Karpas-422 (cell line): ENCODE results near the gene GAK. TPM values are rescaled to one million over a fixed set of nuclear protein-coding genes. Genes with fewer than 3 reads are reported as not detected.

Experiments
- DNase-seq: peaks from one replicate; pipeline ENCODE4 v3.0.0-alpha.2; 2015
- H2AFZ ChIP-seq: fragments of 200-600 bp; sonication (generic); 2 replicates; pipeline ENCODE4 v1.6.1; 2014; ENCODE audit warnings: antibody characterized with exemption, low read length, mixed read lengths
- H3K27ac ChIP-seq: fragments of 200-600 bp; sonication (generic); 2 replicates; pipeline ENCODE4 v1.5.1; 2014; ENCODE audit warnings: mild to moderate bottlenecking, low read length, moderate library complexity
- H3K27me3 ChIP-seq: fragments of 200-600 bp; sonication (generic); 2 replicates; pipeline ENCODE4 v1.6.1; 2014; ENCODE audit warnings: low read length, mixed read lengths
- H3K36me3 ChIP-seq: fragments of 200-600 bp; sonication (generic); 2 replicates; pipeline ENCODE4 v1.6.1; 2014; ENCODE audit warnings: low read length, mixed read lengths; ENCODE audit not compliant: insufficient read depth
- H3K4me1 ChIP-seq: fragments of 200-600 bp; sonication (generic); 2 replicates; pipeline ENCODE4 v1.6.1; 2014; ENCODE audit warnings: mild to moderate bottlenecking, low read length, mixed read lengths
- H3K4me2 ChIP-seq: fragments of 200-600 bp; sonication (generic); 2 replicates; pipeline ENCODE4 v1.6.1; 2014; ENCODE audit warnings: low read length, low read depth, mild to moderate bottlenecking; ENCODE audit not compliant: poor library complexity, severe bottlenecking
- H3K4me3 ChIP-seq: fragments of 200-600 bp; sonication (generic); 2 replicates; pipeline ENCODE4 v1.5.1; 2014; ENCODE audit warnings: mild to moderate bottlenecking, antibody characterized with exemption, low read length, mixed read lengths
- H3K79me2 ChIP-seq: fragments of 200-600 bp; sonication (generic); 2 replicates; pipeline ENCODE4 v1.6.1; 2014; ENCODE audit warnings: mild to moderate bottlenecking, low read length, mixed read lengths
- H3K9ac ChIP-seq: fragments of 200-600 bp; sonication (generic); 2 replicates; pipeline ENCODE4 v1.6.0; 2014; ENCODE audit warnings: low read length
- H3K9me2 ChIP-seq: fragments of 200-600 bp; sonication (generic), shearing (Covaris generic); replicated peaks from 2 replicates; pipeline ENCODE4 v1.6.0; 2014; ENCODE audit warnings: mild to moderate bottlenecking, low read length, moderate library complexity; ENCODE audit not compliant: insufficient read depth
- H3K9me3 ChIP-seq: fragments of 300-700, 200-600 bp; sonication (generic); 2 replicates; pipeline ENCODE4 v1.6.1; 2014; ENCODE audit warnings: low read length, mixed read lengths
- H4K20me1 ChIP-seq: fragments of 200-600 bp; sonication (generic); 2 replicates; pipeline ENCODE4 v1.6.1; 2014; ENCODE audit warnings: mild to moderate bottlenecking, antibody characterized with exemption, low read length, low read depth; ENCODE audit not compliant: insufficient read depth
- total RNA-seq: library from RNA; depleted of rRNA; stranded (reverse); fragments of >200 nt; shearing (Covaris generic); gene quantifications from 2 replicates; pipeline ENCODE4 v1.2.3, GENCODE V29; 2014; ENCODE audit warnings: low replicate concordance

GAK gene
- total RNA-seq, 1 experiment from 2014 or later, result 48.8 TPM

GRCh38 chr4:835148-836002 is 96.7 kb downstream of the GAK start:
- no peak for DNase-seq
- H4K20me1 ChIP-seq, result no peaks in the 10 kb centered on the region
- no peak overlapping the region for H2AFZ ChIP-seq
- no peak overlapping the region for H3K27ac ChIP-seq
- H3K36me3 ChIP-seq, result no peaks in the 10 kb centered on the region
- H3K27me3 ChIP-seq, result no peaks in the 10 kb centered on the region
- H3K4me2 ChIP-seq, result no peak overlapping the region
- H3K4me1 ChIP-seq, result no peaks in the 10 kb centered on the region
- no peaks in the 10 kb centered on the region for H3K9me2 ChIP-seq
- H3K9ac ChIP-seq, result no peak overlapping the region
- no peak overlapping the region for H3K4me3 ChIP-seq
- no peaks in the 10 kb centered on the region for H3K9me3 ChIP-seq
- no peaks in the 10 kb centered on the region for H3K79me2 ChIP-seq

GRCh38 chr4:834368-835147 is 97.6 kb downstream of the GAK start:
- H3K27ac ChIP-seq, result no peak overlapping the region
- no peak overlapping the region for H2AFZ ChIP-seq
- no peaks in the 10 kb centered on the region for H4K20me1 ChIP-seq
- no peak for DNase-seq
- no peaks in the 10 kb centered on the region for H3K9me3 ChIP-seq
- no peak overlapping the region for H3K4me3 ChIP-seq
- H3K9ac ChIP-seq, result no peak overlapping the region
- H3K9me2 ChIP-seq, result no peaks in the 10 kb centered on the region
- H3K27me3 ChIP-seq, result no peaks in the 10 kb centered on the region
- no peaks in the 10 kb centered on the region for H3K4me1 ChIP-seq
- H3K4me2 ChIP-seq, result no peak overlapping the region
- H3K79me2 ChIP-seq, result no peaks in the 10 kb centered on the region
- no peaks in the 10 kb centered on the region for H3K36me3 ChIP-seq

DNA sequence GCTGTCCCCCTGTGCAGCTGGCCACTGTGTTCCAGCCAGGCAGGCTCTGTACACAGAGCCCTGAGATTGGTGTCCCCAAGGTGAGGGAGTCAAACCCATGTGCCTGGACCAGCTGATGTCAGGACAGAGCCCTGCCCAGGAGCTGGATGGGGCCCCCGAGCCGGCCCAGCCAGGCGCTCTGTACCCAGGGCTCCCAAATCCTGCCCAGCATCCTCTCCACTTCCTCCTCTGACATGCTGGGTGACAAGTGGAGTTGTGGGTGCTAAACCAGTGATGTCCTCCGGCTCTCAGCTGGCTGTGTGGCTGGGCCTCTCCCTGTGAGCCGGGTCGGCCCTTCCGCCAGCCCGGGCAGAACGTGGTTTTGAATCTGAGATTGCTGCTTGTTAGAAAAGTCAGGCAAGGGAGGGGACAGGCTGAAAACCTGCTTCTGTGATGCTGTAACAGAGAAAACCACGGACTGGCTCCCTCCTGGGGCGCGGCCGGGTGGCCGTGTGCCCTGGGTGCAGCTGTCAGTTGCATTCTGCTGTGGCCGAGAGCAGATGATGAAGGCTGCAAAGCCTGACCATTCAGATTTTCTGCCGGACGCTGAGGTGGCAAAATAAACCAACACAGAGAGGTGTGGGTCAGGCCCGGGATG is 98.3 kb downstream of the GAK start:
- Histone ChIP-seq H3K4me2 (no peak overlapping the region), H3K36me3 (no peaks in the 10 kb centered on the region), H3K27ac (no peak overlapping the region), H3K4me1 (no peaks in the 10 kb centered on the region), H3K79me2 (no peaks in the 10 kb centered on the region), H3K4me3 (no peak overlapping the region), H2AFZ (no peak overlapping the region), H3K9me3 (no peaks in the 10 kb centered on the region), H4K20me1 (no peaks in the 10 kb centered on the region), H3K27me3 (no peaks in the 10 kb centered on the region), H3K9me2 (no peaks in the 10 kb centered on the region), H3K9ac (no peak overlapping the region)
- DNase-seq, result no peak

- Histone ChIP-seq H3K4me3 (no peak overlapping the region), H3K9me2 (no peaks in the 10 kb centered on the region), H3K27ac (no peak overlapping the region), H4K20me1 (no peaks in the 10 kb centered on the region), H2AFZ (no peak overlapping the region), H3K36me3 (no peaks in the 10 kb centered on the region), H3K79me2 (no peaks in the 10 kb centered on the region), H3K9ac (no peak overlapping the region), H3K4me2 (no peak overlapping the region), H3K9me3 (no peaks in the 10 kb centered on the region), H3K4me1 (no peaks in the 10 kb centered on the region), H3K27me3 (no peaks in the 10 kb centered on the region)
- DNase-seq, result no peak
These were observed 99.0 kb downstream of the GAK start for GRCh38 chr4:833156-833555.

DNA sequence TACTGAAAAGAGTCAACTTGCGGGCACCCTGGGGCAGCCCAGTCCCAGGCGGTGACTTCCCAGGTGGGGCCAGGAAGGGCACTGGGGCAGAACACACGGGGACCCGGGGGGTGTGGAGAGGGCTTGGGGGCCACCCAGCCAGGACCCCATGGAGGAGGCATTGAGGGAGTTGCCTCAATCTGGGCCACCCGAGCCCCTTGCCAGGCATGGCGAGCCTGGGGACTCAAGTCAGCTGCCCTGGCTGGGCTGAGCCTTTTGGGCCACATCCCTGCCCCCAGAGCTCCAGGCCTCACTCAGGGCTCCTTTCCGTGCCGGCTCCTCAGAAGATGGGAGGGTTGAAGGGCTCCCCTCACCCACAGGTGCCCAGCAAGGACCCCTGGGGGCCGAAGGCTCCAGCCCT is 99.6 kb downstream of the GAK start:
- no peak overlapping the region for H3K9ac ChIP-seq
- no peak overlapping the region for H2AFZ ChIP-seq
- no peaks in the 10 kb centered on the region for H3K9me2 ChIP-seq
- no peaks in the 10 kb centered on the region for H4K20me1 ChIP-seq
- H3K27ac ChIP-seq, result no peak overlapping the region
- no peak overlapping the region for H3K4me3 ChIP-seq
- H3K27me3 ChIP-seq, result no peaks in the 10 kb centered on the region
- H3K4me2 ChIP-seq, result no peak overlapping the region
- no peak for DNase-seq
- H3K4me1 ChIP-seq, result no peaks in the 10 kb centered on the region
- no peaks in the 10 kb centered on the region for H3K79me2 ChIP-seq
- no peaks in the 10 kb centered on the region for H3K9me3 ChIP-seq
- no peaks in the 10 kb centered on the region for H3K36me3 ChIP-seq

DNA sequence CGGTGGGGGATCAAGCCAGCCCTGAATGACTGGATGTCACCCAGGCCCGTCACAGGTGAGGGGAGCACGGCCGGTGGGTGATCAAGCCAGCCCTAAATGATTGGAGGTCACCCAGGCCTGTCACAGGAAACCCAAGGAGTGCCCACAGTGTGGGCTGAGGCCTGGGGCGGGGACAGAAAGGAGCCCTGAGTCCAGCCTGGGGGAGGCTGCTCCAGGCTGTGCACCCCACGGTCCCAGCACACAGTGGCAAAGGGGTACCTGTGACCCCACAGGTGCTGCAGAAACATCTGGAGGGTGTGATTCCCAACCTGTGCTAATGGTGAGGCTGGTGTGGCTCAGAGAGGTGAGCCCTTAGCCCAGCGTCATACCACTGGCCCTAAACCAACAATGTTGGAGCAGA is 100.0 kb downstream of the GAK start:
- no peak overlapping the region for H3K27ac ChIP-seq
- no peaks in the 10 kb centered on the region for H3K4me1 ChIP-seq
- H3K9ac ChIP-seq, result no peak overlapping the region
- no peak overlapping the region for H3K4me2 ChIP-seq
- H3K79me2 ChIP-seq, result no peaks in the 10 kb centered on the region
- H2AFZ ChIP-seq, result no peak overlapping the region
- no peaks in the 10 kb centered on the region for H3K27me3 ChIP-seq
- H3K9me2 ChIP-seq, result no peaks in the 10 kb centered on the region
- DNase-seq, result no peak
- no peak overlapping the region for H3K4me3 ChIP-seq
- no peaks in the 10 kb centered on the region for H3K9me3 ChIP-seq
- no peaks in the 10 kb centered on the region for H4K20me1 ChIP-seq
- no peaks in the 10 kb centered on the region for H3K36me3 ChIP-seq

DNA sequence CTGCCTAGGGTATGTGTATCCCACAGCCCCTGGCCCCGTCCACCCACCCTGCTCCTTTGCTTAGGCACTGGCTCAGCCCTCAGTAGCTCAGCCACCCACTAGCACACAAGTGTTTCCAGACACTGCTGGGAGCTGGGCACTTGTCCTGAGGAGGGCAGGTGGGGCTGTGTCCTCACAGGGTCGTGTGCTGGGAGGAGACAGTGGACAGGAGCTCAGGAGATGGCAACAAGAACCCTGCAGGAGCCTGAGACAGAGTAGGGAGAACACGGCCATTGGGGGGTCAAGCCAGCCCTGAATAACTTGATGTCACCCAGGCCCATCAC is 100.7 kb downstream of the GAK start:
- no peaks in the 10 kb centered on the region for H4K20me1 ChIP-seq
- H2AFZ ChIP-seq, result no peak overlapping the region
- no peaks in the 10 kb centered on the region for H3K4me1 ChIP-seq
- H3K9ac ChIP-seq, result no peak overlapping the region
- H3K4me2 ChIP-seq, result no peak overlapping the region
- no peaks in the 10 kb centered on the region for H3K79me2 ChIP-seq
- no peak overlapping the region for H3K4me3 ChIP-seq
- H3K27ac ChIP-seq, result no peak overlapping the region
- no peaks in the 10 kb centered on the region for H3K27me3 ChIP-seq
- no peaks in the 10 kb centered on the region for H3K9me3 ChIP-seq
- no peak for DNase-seq
- no peaks in the 10 kb centered on the region for H3K36me3 ChIP-seq
- no peaks in the 10 kb centered on the region for H3K9me2 ChIP-seq
